ENCODE measurements around the gene INTS4.
"Not testable (repeated sequence)": the region's sequence is repeated elsewhere in the genome, so short reads cannot be mapped to it uniquely, and the experiment has no call there.

- not testable (repeated sequence) for TF ChIP-seq OSR1 (CRISPR knock-in tag; IDR thresholded peaks at IDR 0.05); TCF4 (CRISPR knock-in tag; IDR thresholded peaks at IDR 0.05; ENCODE audit: borderline replicate concordance); TSHZ2 (CRISPR knock-in tag; IDR thresholded peaks at IDR 0.05)
- TF ChIP-seq, protein P1, sequence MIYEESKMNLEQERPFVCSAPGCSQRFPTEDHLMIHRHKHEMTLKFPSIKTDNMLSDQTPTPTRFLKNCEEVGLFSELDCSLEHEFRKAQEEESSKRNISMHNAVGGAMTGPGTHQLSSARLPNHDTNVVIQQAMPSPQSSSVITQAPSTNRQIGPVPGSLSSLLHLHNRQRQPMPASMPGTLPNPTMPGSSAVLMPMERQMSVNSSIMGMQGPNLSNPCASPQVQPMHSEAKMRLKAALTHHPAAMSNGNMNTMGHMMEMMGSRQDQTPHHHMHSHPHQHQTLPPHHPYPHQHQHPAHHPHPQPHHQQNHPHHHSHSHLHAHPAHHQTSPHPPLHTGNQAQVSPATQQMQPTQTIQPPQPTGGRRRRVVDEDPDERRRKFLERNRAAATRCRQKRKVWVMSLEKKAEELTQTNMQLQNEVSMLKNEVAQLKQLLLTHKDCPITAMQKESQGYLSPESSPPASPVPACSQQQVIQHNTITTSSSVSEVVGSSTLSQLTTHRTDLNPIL (CRISPR knock-in tag; IDR thresholded peaks at IDR 0.05; ENCODE audit: low read depth) = not testable (repeated sequence)
These were observed 136.5 kb downstream of the INTS4 start for GRCh38 chr11:77857906-77858457.
